HepG2 (cell line): ENCODE results near the gene C11orf54. TPM values are rescaled to one million over a fixed set of nuclear protein-coding genes. Genes with fewer than 3 reads are reported as not detected.
A peak's percentile ranks its signal among the peaks of the same experiment; 100 is the strongest.

ENCODE experiments used
- ATAC-seq: fragments of 200-7000 bp; cut with Tn5 transposase; 3 replicates; pipeline ENCODE4 v1.9.1; 2020; ENCODE audit warnings: mild to moderate bottlenecking, moderate library complexity
- BruUV-seq: library from RNA; stranded (reverse); fragments of 400-500 nt; replicated peaks from 2 replicates; lab custom pipeline; 2021; lab: Mats Ljungman, UMichigan
- CTCF ChIA-PET: fragments of 300-600 bp; formaldehyde crosslinking; extraction: SDS; loops from one replicate; lab custom pipeline; 2021; ENCODE audit warnings: low total read pairs, inconsistent platforms, low intra/inter-chr PET ratio; lab: Yijun Ruan, JAX
- POLR2A ChIA-PET: fragments of 350-600 bp; sonication (Branson Sonifier 250); formaldehyde crosslinking; loops from one replicate; lab custom pipeline; 2020; ENCODE audit warnings: antibody characterized with exemption, inconsistent platforms; lab: Yijun Ruan, JAX
- DNase-seq: peaks from one replicate; pipeline ENCODE4 v3.0.0-alpha.2; 2015; ENCODE audit warnings: low spot score
- FAIRE-seq: peaks from 3 replicates; lab custom pipeline; 2011; peaks lifted over from hg19 to GRCh38; lab: Jason Lieb, UNC
- H2AFZ ChIP-seq: one replicate; pipeline ENCODE4 v1.6.1; 2011; ENCODE audit warnings: low read length, inconsistent platforms
- H3K27ac ChIP-seq: fragments of 300-600 bp; 3 replicates; pipeline ENCODE4 v1.8.0; 2011; ENCODE audit warnings: mixed run types, mild to moderate bottlenecking, mixed read lengths, low read length, inconsistent platforms; ENCODE audit not compliant: insufficient read depth; ENCODE audit errors: extremely low read length
- H3K27me3 ChIP-seq, 2 experiments: fragments of 200-600 bp in 1 of 2; 2 replicates in 1 of 2; 3 replicates in 1 of 2; pipeline versions ENCODE4 v1.6.0 to v1.8.0; 2011; ENCODE audit warnings: low read length in 2 of 2, mild to moderate bottlenecking in 2 of 2, moderate library complexity in 2 of 2, inconsistent platforms in 1 of 2; ENCODE audit not compliant: insufficient read depth in 2 of 2, control insufficient read depth in 1 of 2
- H3K36me3 ChIP-seq, 2 experiments: fragments of 200-600 bp in 1 of 2; replicated peaks in 1 of 2; 2 replicates in 1 of 2; 3 replicates in 1 of 2; pipeline versions ENCODE4 v1.5.1 to v1.8.0; 2011; ENCODE audit warnings: low read length in 2 of 2, inconsistent platforms in 1 of 2; ENCODE audit not compliant: insufficient read depth in 2 of 2, control insufficient read depth in 1 of 2
- H3K4me1 ChIP-seq: 2 replicates; pipeline ENCODE4 v1.5.1; 2012; ENCODE audit warnings: low read length, inconsistent platforms; ENCODE audit not compliant: insufficient read depth
- H3K4me2 ChIP-seq: 2 replicates; pipeline ENCODE4 v1.6.0; 2011; ENCODE audit warnings: low read depth, low read length, inconsistent platforms
- H3K4me3 ChIP-seq, 3 experiments: fragments of 200-600 bp in 1 of 3; sonication (generic), shearing (Covaris generic) in 1 of 3; replicated peaks in 1 of 3; 2 replicates each; pipeline ENCODE4 v1.5.1; 2011 to 2016; ENCODE audit warnings: low read length in 3 of 3, inconsistent platforms in 2 of 3, low read depth in 2 of 3, mild to moderate bottlenecking in 2 of 3, control low read depth in 1 of 3, mixed read lengths in 1 of 3; ENCODE audit not compliant: insufficient read depth in 1 of 3
- H3K79me2 ChIP-seq: one replicate; pipeline ENCODE4 v1.6.1; 2011; ENCODE audit warnings: low read length, inconsistent platforms; ENCODE audit not compliant: insufficient read depth
- H3K9ac ChIP-seq: 2 replicates; pipeline ENCODE4 v1.6.0; 2011; ENCODE audit warnings: mild to moderate bottlenecking, low read depth, low read length, inconsistent platforms; ENCODE audit not compliant: insufficient read depth
- H3K9me3 ChIP-seq: 2 replicates; pipeline ENCODE4 v1.5.1; 2012; ENCODE audit warnings: mild to moderate bottlenecking, low read length
- H4K20me1 ChIP-seq: 2 replicates; pipeline ENCODE4 v1.6.0; 2011; ENCODE audit warnings: inconsistent platforms, mild to moderate bottlenecking, low read length, moderate library complexity; ENCODE audit not compliant: insufficient read depth
- AGO2 ChIP-seq: fragments of 200-400 bp; formaldehyde crosslinking; optimal IDR thresholded peaks from 2 replicates; pipeline ENCODE3; 2017; ENCODE audit warnings: mild to moderate bottlenecking, low read depth, low read length, moderate library complexity
- ATF1 ChIP-seq: IDR thresholded peaks from 2 replicates; pipeline ENCODE4 v1.6.1; 2016; ENCODE audit warnings: mild to moderate bottlenecking, control low read depth
- BORCS8-MEF2B ChIP-seq: sonication (generic); formaldehyde crosslinking; IDR thresholded peaks from 2 replicates; pipeline ENCODE4 v1.8.0; 2022; ENCODE audit warnings: mild to moderate bottlenecking, missing genetic modification reagents
- CHD4 ChIP-seq: fragments of 200-600 bp; sonication (generic); IDR thresholded peaks from 2 replicates; pipeline ENCODE4 v1.7.0; 2017; ENCODE audit warnings: mild to moderate bottlenecking, low read length, borderline replicate concordance
- MAZ ChIP-seq, 2 experiments: sonication (generic) in 1 of 2; formaldehyde crosslinking in 1 of 2; IDR thresholded peaks; 2 replicates each; pipeline versions ENCODE4 v1.5.0 to v1.6.1; 2012 to 2020; ENCODE audit warnings: low read depth in 2 of 2, mild to moderate bottlenecking in 2 of 2, borderline replicate concordance in 1 of 2, improper control_type of control experiment in 1 of 2, low read length in 1 of 2, missing genetic modification reagents in 1 of 2, moderate library complexity in 1 of 2
- NONO ChIP-seq, 2 experiments: fragments of 450-650 bp in 1 of 2; sonication (generic) in 1 of 2; formaldehyde crosslinking in 1 of 2; IDR thresholded peaks in 1 of 2; conservative IDR thresholded peaks in 1 of 2; 2 replicates each; pipeline versions ENCODE4 v1.6.1 to v1.8.0; 2017 to 2022; ENCODE audit warnings: mild to moderate bottlenecking in 1 of 2, missing genetic modification reagents in 1 of 2, moderate library complexity in 1 of 2
- STAG1 ChIP-seq: sonication (generic); formaldehyde crosslinking; IDR thresholded peaks from 2 replicates; pipeline ENCODE4 v1.4.0; 2020; ENCODE audit warnings: missing genetic modification reagents
- ZMYM2 ChIP-seq: sonication (generic); formaldehyde crosslinking; IDR thresholded peaks from 2 replicates; pipeline ENCODE4 v1.8.0; 2022; ENCODE audit warnings: mild to moderate bottlenecking, missing genetic modification reagents
- ZNF331 ChIP-seq: sonication (generic); formaldehyde crosslinking; IDR thresholded peaks from 2 replicates; pipeline ENCODE4 v1.4.0; 2020; ENCODE audit warnings: missing genetic modification reagents
- WGBS: methylation state at CpG from one replicate; pipeline ENCODE4 v1.1.6; 2017; ENCODE audit warnings: low lambda C conversion rate; 5-methylcytosine and 5-hydroxymethylcytosine counted together
- in situ Hi-C: cut with HindIII; loops from 2 replicates; pipeline ENCODE4 v1.10.0; 2017; ENCODE audit warnings: low pct_unique_long_range_greater_than_20kb; ENCODE audit not compliant: extremely low pct_ligation_motif_present
- intact Hi-C: fragments of 100-400 bp; cut with micrococcal nuclease; formaldehyde crosslinking; loops from one replicate; pipeline ENCODE4 v1.10.0; 2022; ENCODE audit not compliant: unreplicated experiment
- polyA plus RNA-seq, 8 experiments: library from polyadenylated mRNA; depleted of rRNA in 3 of 8; stranded (reverse) in 7 of 8; unstranded in 1 of 8; fragments of >200 nt; fragmentation: Illumina TruSeq in 4 of 8; extraction: Trizol in 4 of 8; gene quantifications; 2 replicates each; pipeline versions ENCODE4 v1.2.1 to v1.2.3, GENCODE V29; 2011 to 2016; ENCODE audit warnings: low read depth in 4 of 8, missing spikeins in 1 of 8, mixed read lengths in 1 of 8; ENCODE audit not compliant: insufficient read depth in 1 of 8
- total RNA-seq, 5 experiments: library from RNA; depleted of rRNA; stranded (reverse); fragments of >200 nt; fragmentation: Illumina TruSeq; extraction: Trizol; gene quantifications; 2 replicates each; pipeline ENCODE4 v1.2.3, GENCODE V29; 2016; ENCODE audit warnings: low read depth in 1 of 5
- TF ChIP-seq, protein P1 (sequence below): IDR thresholded peaks from 2 replicates; pipeline ENCODE4 v1.4.0; 2020; ENCODE audit warnings: mild to moderate bottlenecking, missing genetic modification reagents
- TF ChIP-seq, protein P2 (sequence below): sonication (generic); formaldehyde crosslinking; IDR thresholded peaks from 2 replicates; pipeline ENCODE4 v1.8.1; 2023; ENCODE audit warnings: mild to moderate bottlenecking, missing genetic modification reagents, borderline replicate concordance
- TF ChIP-seq, protein P3 (sequence below): sonication (generic); formaldehyde crosslinking; IDR thresholded peaks from 2 replicates; pipeline ENCODE4 v1.4.0; 2020; ENCODE audit warnings: missing genetic modification reagents
- TF ChIP-seq, protein P4 (sequence below): fragments of 450-650 bp; IDR thresholded peaks from 2 replicates; pipeline ENCODE4 v1.6.1; 2017; ENCODE audit warnings: mild to moderate bottlenecking

The C11orf54 gene
- total and polyA plus RNA-seq, 2 of the 13 experiments (the other 11 are each of a cell fraction or from before 2014, with no cell fraction given): 42.7 to 50.1 TPM

DNA sequence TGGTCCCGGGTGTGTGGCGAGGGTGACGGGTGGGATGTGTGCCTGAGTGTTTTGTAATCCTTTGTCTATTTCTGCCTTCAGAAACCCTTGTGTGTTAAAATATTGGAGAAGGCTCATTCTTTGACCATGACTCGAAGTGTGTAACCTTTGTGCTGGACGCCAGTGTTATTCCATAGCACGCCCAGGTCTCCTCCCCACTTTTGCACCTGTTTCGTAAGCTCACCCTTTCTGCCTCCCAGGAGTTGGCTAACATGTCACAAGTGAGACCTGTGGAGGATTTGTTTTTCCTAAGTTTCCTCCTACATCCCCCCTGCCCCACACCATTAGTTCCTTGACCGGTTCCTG is 382 bp downstream of the C11orf54 start (continued):
- TF ChIP-seq, protein P1, sequence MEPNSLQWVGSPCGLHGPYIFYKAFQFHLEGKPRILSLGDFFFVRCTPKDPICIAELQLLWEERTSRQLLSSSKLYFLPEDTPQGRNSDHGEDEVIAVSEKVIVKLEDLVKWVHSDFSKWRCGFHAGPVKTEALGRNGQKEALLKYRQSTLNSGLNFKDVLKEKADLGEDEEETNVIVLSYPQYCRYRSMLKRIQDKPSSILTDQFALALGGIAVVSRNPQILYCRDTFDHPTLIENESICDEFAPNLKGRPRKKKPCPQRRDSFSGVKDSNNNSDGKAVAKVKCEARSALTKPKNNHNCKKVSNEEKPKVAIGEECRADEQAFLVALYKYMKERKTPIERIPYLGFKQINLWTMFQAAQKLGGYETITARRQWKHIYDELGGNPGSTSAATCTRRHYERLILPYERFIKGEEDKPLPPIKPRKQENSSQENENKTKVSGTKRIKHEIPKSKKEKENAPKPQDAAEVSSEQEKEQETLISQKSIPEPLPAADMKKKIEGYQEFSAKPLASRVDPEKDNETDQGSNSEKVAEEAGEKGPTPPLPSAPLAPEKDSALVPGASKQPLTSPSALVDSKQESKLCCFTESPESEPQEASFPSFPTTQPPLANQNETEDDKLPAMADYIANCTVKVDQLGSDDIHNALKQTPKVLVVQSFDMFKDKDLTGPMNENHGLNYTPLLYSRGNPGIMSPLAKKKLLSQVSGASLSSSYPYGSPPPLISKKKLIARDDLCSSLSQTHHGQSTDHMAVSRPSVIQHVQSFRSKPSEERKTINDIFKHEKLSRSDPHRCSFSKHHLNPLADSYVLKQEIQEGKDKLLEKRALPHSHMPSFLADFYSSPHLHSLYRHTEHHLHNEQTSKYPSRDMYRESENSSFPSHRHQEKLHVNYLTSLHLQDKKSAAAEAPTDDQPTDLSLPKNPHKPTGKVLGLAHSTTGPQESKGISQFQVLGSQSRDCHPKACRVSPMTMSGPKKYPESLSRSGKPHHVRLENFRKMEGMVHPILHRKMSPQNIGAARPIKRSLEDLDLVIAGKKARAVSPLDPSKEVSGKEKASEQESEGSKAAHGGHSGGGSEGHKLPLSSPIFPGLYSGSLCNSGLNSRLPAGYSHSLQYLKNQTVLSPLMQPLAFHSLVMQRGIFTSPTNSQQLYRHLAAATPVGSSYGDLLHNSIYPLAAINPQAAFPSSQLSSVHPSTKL (CRISPR knock-in tag): peak; percentile 6; the same call in 1 of the 2 replicates
- TF ChIP-seq ZNF331 (CRISPR knock-in tag) (0 out of 2 replicates have a peak, but pooled peaks have one; percentile 2), ATF1 (CRISPR knock-in tag) (no peak), BORCS8-MEF2B (CRISPR knock-in tag) (peak; percentile 9; the same call in 1 of the 2 replicates), ZMYM2 (CRISPR knock-in tag) (no peak), MAZ (IDR thresholded peaks at IDR 0.05; ENCODE audit: borderline replicate concordance, low read depth, low read length) (0 out of 2 replicates have a peak, but pooled peaks have one; percentile 15), MAZ (CRISPR knock-in tag; IDR thresholded peaks at IDR 0.05; ENCODE audit: low read depth) (0 out of 2 replicates have a peak, but pooled peaks have one; percentile 34), CHD4 (no peak)

DNA sequence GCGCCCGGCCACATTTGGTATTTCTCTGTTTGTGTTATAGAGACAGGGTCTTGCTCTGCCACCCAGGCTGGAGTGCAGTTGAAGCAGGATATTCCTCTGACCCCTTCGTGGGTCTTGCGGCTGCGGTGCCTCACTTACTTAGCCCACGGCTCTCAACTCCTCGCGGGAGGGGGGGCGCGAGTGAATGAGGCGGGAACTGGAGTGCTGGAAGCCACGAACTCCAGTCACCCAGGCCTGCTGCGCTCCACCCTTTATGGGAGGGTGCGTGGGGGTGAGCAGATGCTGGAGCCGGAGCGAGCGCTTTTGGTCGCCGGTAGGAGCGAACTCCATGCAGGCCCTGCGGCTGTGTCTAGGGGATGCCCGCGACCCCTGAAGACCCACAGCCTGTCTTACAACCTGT is 1.8 kb downstream of the C11orf54 start:
- Histone ChIP-seq H4K20me1 (peaks cover 18% of the 10 kb centered on the region), H2AFZ (no peak overlapping the region), H3K4me1 (peaks cover 57% of the 10 kb centered on the region), H3K27me3 (peaks cover 0 to 2% of the 10 kb centered on the region in 2 experiments; a peak in 2 of 5 replicates), H3K4me3 (peak overlapping the region in 1 of 3 experiments; percentile 90; a peak in 2 of 6 replicates), H3K27ac (peak overlapping the region; percentile 100), H3K9me3 (no peaks in the 10 kb centered on the region), H3K79me2 (peaks cover 73% of the 10 kb centered on the region), H3K36me3 (peaks cover 2 to 16% of the 10 kb centered on the region in 2 experiments; a peak in 2 of 5 replicates), H3K9ac (0 out of 2 replicates have a peak overlapping the region, but pooled peaks have one; percentile 69), H3K4me2 (peak overlapping the region; percentile 81)
- DNase-seq (no peak), ATAC-seq (no peak), FAIRE-seq (no peak)
- no TSS peak for BruUV-seq
- in situ Hi-C loops: loop anchor here (5.0 kb wide), 1 partner anchor 39 kb away; the partner anchor contains the start of gene MED17
- ChIA-PET CTCF (no interaction called here), POLR2A (interaction anchor here (2.5 to 5.4 kb wide), 4 partner anchors 21 to 56 kb away, joined by 5 to 114 read pairs (median 26); partner anchors contain the start of gene MED17)
- intact Hi-C loops: no loop called here
- WGBS: 92% methylated on average over 8 of the region's 23 CpGs
- peak; percentile 67 for TF ChIP-seq AGO2
- TF ChIP-seq, protein P2, sequence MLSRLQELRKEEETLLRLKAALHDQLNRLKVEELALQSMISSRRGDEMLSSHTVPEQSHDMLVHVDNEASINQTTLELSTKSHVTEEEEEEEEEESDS: no peak
- no peak for TF ChIP-seq NONO (IDR thresholded peaks at IDR 0.05)
- TF ChIP-seq NONO (CRISPR knock-in tag; conservative IDR thresholded peaks at IDR 0.05): 0 out of 2 replicates have a peak, but pooled peaks have one; percentile 7
- TF ChIP-seq, protein P3, sequence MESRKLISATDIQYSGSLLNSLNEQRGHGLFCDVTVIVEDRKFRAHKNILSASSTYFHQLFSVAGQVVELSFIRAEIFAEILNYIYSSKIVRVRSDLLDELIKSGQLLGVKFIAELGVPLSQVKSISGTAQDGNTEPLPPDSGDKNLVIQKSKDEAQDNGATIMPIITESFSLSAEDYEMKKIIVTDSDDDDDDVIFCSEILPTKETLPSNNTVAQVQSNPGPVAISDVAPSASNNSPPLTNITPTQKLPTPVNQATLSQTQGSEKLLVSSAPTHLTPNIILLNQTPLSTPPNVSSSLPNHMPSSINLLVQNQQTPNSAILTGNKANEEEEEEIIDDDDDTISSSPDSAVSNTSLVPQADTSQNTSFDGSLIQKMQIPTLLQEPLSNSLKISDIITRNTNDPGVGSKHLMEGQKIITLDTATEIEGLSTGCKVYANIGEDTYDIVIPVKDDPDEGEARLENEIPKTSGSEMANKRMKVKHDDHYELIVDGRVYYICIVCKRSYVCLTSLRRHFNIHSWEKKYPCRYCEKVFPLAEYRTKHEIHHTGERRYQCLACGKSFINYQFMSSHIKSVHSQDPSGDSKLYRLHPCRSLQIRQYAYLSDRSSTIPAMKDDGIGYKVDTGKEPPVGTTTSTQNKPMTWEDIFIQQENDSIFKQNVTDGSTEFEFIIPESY (CRISPR knock-in tag): peak; percentile 79
- no peak for TF ChIP-seq STAG1
- TF ChIP-seq, protein P4, sequence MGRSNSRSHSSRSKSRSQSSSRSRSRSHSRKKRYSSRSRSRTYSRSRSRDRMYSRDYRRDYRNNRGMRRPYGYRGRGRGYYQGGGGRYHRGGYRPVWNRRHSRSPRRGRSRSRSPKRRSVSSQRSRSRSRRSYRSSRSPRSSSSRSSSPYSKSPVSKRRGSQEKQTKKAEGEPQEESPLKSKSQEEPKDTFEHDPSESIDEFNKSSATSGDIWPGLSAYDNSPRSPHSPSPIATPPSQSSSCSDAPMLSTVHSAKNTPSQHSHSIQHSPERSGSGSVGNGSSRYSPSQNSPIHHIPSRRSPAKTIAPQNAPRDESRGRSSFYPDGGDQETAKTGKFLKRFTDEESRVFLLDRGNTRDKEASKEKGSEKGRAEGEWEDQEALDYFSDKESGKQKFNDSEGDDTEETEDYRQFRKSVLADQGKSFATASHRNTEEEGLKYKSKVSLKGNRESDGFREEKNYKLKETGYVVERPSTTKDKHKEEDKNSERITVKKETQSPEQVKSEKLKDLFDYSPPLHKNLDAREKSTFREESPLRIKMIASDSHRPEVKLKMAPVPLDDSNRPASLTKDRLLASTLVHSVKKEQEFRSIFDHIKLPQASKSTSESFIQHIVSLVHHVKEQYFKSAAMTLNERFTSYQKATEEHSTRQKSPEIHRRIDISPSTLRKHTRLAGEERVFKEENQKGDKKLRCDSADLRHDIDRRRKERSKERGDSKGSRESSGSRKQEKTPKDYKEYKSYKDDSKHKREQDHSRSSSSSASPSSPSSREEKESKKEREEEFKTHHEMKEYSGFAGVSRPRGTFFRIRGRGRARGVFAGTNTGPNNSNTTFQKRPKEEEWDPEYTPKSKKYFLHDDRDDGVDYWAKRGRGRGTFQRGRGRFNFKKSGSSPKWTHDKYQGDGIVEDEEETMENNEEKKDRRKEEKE: no peak
